Fibroblast of pulmonary artery (primary cell): Measurements from ENCODE around the gene ALOX15.

ENCODE experiments used
- DNase-seq: peaks from one replicate; pipeline ENCODE4 v3.0.0-alpha.2; 2010; ENCODE audit warnings: low read depth
- H3K4me3 ChIP-seq: replicated peaks from 2 replicates; pipeline ENCODE4 v1.5.1; 2011; ENCODE audit warnings: low read depth, mild to moderate bottlenecking, control low read depth, low read length, moderate library complexity
- TF ChIP-seq, protein P1 (sequence below): IDR thresholded peaks from 2 replicates; pipeline ENCODE4 v1.5.1; 2011; ENCODE audit warnings: mild to moderate bottlenecking, control low read depth, low read length, inconsistent platforms; ENCODE audit errors: missing control alignments

ALOX15 gene

DNA sequence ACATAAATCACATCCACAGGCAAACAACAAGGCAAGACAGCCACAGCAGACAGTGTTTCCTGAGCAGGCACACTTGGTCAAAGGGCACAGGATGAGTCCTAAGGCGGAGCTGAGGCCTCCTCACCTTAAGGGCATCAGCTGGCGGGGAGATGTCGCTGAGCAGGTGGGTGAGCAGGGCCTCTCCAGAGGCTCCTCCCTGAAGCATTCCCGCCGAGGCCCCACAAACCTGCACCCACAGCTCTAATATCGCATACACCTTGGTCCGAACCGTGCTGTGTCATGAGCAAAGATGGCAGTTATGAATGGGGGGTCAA is 33.2 kb upstream of the ALOX15 start:
- TF ChIP-seq, protein P1, sequence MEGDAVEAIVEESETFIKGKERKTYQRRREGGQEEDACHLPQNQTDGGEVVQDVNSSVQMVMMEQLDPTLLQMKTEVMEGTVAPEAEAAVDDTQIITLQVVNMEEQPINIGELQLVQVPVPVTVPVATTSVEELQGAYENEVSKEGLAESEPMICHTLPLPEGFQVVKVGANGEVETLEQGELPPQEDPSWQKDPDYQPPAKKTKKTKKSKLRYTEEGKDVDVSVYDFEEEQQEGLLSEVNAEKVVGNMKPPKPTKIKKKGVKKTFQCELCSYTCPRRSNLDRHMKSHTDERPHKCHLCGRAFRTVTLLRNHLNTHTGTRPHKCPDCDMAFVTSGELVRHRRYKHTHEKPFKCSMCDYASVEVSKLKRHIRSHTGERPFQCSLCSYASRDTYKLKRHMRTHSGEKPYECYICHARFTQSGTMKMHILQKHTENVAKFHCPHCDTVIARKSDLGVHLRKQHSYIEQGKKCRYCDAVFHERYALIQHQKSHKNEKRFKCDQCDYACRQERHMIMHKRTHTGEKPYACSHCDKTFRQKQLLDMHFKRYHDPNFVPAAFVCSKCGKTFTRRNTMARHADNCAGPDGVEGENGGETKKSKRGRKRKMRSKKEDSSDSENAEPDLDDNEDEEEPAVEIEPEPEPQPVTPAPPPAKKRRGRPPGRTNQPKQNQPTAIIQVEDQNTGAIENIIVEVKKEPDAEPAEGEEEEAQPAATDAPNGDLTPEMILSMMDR: no peak
- no peak for DNase-seq
- H3K4me3 ChIP-seq: no peak overlapping the region

DNA sequence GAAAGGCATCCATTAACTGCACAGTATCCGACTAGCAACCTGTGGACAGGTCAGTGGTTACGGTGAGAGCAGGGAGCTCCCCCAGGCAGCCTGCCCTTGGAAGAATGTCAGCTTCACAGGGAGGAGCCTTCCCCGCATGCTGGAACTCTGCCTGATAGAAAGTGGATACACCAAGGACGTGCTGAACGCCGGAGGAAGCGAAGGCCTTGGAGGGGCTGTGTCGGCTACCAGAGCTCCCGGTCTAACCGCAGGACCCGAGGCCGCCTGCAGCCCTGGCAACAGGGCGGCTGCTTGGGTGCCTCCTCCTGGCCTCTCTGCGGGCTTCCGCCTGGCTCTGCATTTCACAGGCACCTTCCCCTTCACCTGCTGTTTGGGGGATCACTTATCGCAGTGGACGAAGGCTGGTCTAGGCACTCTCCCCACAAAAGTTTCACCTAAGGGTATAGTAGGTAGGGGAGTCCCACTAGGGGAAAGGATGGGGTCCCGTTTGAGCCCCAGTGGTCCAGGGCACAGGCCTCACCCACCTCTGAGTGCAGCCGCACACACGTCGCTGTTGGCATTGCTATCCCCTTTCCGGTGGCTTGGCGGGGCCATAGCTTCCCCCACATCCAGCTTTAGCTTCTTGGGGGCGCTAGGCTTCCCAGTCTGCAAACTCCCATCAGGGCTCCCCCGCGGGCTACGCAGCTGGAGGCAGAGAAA is 32.7 kb upstream of the ALOX15 start:
- H3K4me3 ChIP-seq: no peak overlapping the region
- no peak for DNase-seq
- TF ChIP-seq, protein P1: no peak

DNA sequence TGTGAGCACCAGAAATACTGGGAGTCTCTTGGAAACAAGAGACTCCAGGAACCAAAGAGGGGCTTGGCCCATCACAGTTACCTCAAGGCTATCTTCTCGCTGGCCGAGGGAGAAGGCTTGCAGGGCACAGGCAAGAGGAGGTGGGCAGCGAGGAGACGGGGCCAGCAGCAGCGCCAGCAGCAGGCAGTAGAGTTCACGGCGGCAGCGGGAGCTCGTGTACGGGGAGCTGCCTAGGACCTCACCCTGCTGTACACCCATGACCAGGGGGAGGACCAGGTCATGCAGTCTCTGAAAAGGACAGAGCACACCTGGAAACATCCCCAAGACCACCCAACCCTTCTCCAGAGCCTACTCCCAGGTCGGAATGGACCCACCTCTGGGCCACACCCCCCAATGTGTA is 31.7 kb upstream of the ALOX15 start:
- no peak for DNase-seq
- H3K4me3 ChIP-seq: no peak overlapping the region
- TF ChIP-seq, protein P1: no peak

DNA sequence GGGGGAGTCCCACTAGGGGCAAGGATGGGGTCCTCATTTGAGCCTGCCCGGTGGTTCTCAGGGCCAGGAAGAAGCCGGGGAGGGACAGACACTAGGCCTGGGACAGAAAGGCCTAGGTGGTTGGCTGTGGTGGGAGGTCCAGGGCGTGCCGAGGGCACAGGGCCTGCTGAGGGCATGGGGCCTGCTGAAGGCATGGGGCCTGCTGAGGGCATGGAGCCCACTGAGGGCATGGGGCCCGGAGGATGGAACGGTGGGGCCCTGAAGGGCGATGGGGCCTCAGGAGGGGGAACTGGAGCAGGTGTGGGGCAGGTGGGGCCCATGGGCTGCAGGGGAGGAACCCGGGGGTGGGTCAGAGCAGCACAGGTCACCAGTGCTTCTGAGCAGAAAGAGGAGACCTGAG is 31.3 kb upstream of the ALOX15 start:
- TF ChIP-seq, protein P1: no peak
- H3K4me3 ChIP-seq: no peak overlapping the region
- DNase-seq: no peak

DNA sequence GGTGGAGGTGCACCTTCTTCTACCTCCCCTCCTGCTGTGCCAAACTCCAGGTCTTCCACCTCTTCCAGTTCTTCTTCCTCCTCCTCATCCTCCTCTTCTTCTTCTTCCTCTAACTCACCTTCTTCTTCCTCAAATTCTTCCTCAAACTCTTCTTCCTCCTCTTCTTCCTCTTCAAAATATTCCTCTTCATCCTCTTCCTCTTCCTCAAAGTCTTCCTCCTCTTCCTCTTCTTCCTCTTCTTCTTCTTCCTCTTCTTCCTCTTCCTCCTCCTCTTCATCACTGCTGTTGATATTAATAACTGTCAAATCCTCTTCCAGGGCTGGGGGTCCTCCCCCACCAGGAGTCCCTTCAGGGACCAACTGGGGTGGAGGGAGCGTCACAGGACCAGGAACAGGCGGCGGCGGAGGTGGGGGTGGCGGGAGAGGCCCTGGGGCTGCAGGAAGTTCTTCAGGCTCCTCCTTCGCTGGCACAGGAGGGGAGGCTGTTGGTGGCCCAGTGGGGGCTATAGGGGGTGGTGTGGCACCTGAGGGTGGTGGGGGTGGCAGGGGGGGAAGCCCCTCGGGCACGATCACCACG is 30.7 kb upstream of the ALOX15 start:
- no peak for DNase-seq
- TF ChIP-seq, protein P1: no peak
- H3K4me3 ChIP-seq: no peak overlapping the region

DNA sequence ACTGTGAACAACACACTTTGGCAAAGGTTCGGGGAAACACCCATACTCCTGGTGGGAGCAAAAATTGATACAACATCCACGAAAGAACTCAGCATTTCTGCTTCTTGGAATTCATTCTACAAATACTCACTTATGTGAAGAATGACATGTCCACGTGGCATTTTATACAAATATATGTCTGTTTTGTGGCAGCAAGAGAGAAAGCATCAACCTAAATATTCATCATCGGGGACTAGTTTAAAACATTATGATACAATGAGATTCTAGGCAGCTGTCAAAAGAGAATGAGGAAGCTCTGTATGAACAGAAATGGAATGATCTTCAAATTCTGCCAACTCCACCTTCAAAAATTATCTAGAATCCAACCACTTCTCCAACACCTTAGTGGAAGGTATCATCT is 25.7 kb upstream of the ALOX15 start:
- TF ChIP-seq, protein P1: no peak
- H3K4me3 ChIP-seq: no peak overlapping the region
- no peak for DNase-seq

DNA sequence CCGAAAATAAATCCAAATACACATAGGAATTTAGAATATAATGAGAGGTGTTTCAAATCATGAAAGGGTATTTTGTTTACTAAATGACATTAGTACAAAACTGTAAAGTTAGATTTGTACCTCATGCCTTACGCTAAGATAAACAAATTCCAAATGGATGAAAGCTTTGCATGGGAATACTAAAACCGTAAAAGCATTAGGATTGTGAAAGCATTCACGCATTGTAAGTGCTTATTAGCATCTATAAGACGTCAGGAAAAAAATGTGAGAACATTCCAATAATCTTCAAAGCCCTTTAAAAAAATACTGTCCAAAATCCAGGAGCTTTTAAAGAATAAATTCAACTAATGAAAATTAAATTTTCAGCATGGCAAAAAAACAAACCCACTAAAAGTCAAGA is 24.8 kb upstream of the ALOX15 start:
- DNase-seq: no peak
- TF ChIP-seq, protein P1: no peak
- H3K4me3 ChIP-seq: no peak overlapping the region
